Ecto neural progenitor cell (in vitro differentiated cells): ENCODE data around the gene GLB1L2.

Experiments used
- DNase-seq: peaks from one replicate; pipeline ENCODE4 v3.0.0-alpha.2; 2018; ENCODE audit warnings: low spot score

The GLB1L2 gene

GRCh38 chr11:134367781-134368180 lies 36.0 kb downstream of the GLB1L2 start:
- no peak for DNase-seq

- no peak for DNase-seq
Measured at GRCh38 chr11:134369656-134370525, 38.1 kb downstream of the GLB1L2 start.

GRCh38 chr11:134370526-134371435 lies 39.0 kb downstream of the GLB1L2 start:
- no peak for DNase-seq

- no peak for DNase-seq
Measured at GRCh38 chr11:134371436-134372185, 39.8 kb downstream of the GLB1L2 start.

- no peak for DNase-seq
Measured at GRCh38 chr11:134372536-134372935, 40.7 kb downstream of the GLB1L2 start.

GRCh38 chr11:134372961-134373360 lies 41.2 kb downstream of the GLB1L2 start:
- no peak for DNase-seq

GRCh38 chr11:134373591-134374052 lies 41.8 kb downstream of the GLB1L2 start:
- no peak for DNase-seq

GRCh38 chr11:134374171-134374570 lies 42.4 kb downstream of the GLB1L2 start:
- no peak for DNase-seq

- no peak for DNase-seq
Measured at GRCh38 chr11:134374891-134375550, 43.2 kb downstream of the GLB1L2 start.

- DNase-seq: no peak
Measured at GRCh38 chr11:134376150-134376921, 44.5 kb downstream of the GLB1L2 start.

GRCh38 chr11:134377876-134378275 lies 46.1 kb downstream of the GLB1L2 start:
- DNase-seq: no peak

- no peak for DNase-seq
Measured at GRCh38 chr11:134379241-134379640, 47.5 kb downstream of the GLB1L2 start.

GRCh38 chr11:134380229-134380628 lies 48.4 kb downstream of the GLB1L2 start:
- no peak for DNase-seq

- DNase-seq: no peak
Measured at GRCh38 chr11:134380785-134381184, 49.0 kb downstream of the GLB1L2 start.

GRCh38 chr11:134382257-134382656 lies 50.5 kb downstream of the GLB1L2 start:
- no peak for DNase-seq

GRCh38 chr11:134382830-134383229 lies 51.0 kb downstream of the GLB1L2 start:
- no peak for DNase-seq

GRCh38 chr11:134383576-134384221 lies 51.9 kb downstream of the GLB1L2 start:
- DNase-seq: no peak

- DNase-seq: no peak
Measured at GRCh38 chr11:134384406-134384805, 52.6 kb downstream of the GLB1L2 start.

- DNase-seq: no peak
Measured at GRCh38 chr11:134385171-134385570, 53.4 kb downstream of the GLB1L2 start.
